ENCODE measurements around the gene GABRQ.

DNA sequence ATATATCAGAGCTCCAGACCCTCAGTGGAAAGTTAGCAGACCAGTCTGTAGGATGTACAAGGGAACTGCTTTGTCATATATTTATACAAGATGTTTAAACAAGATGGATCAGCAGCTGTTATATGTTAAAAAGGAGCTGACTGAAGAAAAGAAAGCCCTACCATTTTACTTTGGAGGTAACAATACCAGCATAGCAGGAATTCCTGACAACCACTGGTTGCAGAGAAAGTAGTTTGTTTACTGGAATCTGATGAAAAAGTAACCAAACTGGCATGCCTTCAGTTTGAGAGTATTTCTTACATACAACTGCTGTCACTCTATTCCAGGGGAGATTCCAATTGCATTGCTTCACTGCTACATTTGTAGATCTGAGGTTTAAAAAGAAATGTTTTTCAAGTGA lies 49.5 kb upstream of the GABRQ start:
- no peak for TF ChIP-seq NFRKB (IDR thresholded peaks at IDR 0.05)
- no peak for TF ChIP-seq NFE2L2 (IDR thresholded peaks at IDR 0.05; ENCODE audit: low read length)
- TF ChIP-seq, protein P1, sequence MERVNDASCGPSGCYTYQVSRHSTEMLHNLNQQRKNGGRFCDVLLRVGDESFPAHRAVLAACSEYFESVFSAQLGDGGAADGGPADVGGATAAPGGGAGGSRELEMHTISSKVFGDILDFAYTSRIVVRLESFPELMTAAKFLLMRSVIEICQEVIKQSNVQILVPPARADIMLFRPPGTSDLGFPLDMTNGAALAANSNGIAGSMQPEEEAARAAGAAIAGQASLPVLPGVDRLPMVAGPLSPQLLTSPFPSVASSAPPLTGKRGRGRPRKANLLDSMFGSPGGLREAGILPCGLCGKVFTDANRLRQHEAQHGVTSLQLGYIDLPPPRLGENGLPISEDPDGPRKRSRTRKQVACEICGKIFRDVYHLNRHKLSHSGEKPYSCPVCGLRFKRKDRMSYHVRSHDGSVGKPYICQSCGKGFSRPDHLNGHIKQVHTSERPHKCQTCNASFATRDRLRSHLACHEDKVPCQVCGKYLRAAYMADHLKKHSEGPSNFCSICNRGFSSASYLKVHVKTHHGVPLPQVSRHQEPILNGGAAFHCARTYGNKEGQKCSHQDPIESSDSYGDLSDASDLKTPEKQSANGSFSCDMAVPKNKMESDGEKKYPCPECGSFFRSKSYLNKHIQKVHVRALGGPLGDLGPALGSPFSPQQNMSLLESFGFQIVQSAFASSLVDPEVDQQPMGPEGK (CRISPR knock-in tag; IDR thresholded peaks at IDR 0.05), result no peak
- no peak for TF ChIP-seq ELF4 (CRISPR knock-in tag; IDR thresholded peaks at IDR 0.05; ENCODE audit: borderline replicate concordance)
- TF ChIP-seq SMARCC2 (IDR thresholded peaks at IDR 0.05), result no peak
- TF ChIP-seq NPAS2 (CRISPR knock-in tag; IDR thresholded peaks at IDR 0.05; ENCODE audit: borderline replicate concordance), result no peak
- TF ChIP-seq, protein P2, sequence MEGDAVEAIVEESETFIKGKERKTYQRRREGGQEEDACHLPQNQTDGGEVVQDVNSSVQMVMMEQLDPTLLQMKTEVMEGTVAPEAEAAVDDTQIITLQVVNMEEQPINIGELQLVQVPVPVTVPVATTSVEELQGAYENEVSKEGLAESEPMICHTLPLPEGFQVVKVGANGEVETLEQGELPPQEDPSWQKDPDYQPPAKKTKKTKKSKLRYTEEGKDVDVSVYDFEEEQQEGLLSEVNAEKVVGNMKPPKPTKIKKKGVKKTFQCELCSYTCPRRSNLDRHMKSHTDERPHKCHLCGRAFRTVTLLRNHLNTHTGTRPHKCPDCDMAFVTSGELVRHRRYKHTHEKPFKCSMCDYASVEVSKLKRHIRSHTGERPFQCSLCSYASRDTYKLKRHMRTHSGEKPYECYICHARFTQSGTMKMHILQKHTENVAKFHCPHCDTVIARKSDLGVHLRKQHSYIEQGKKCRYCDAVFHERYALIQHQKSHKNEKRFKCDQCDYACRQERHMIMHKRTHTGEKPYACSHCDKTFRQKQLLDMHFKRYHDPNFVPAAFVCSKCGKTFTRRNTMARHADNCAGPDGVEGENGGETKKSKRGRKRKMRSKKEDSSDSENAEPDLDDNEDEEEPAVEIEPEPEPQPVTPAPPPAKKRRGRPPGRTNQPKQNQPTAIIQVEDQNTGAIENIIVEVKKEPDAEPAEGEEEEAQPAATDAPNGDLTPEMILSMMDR (CRISPR knock-in tag; IDR thresholded peaks at IDR 0.05), result no peak
- TF ChIP-seq IRF2 (CRISPR knock-in tag; IDR thresholded peaks at IDR 0.05), result no peak
- TF ChIP-seq NR2C2 (CRISPR knock-in tag; IDR thresholded peaks at IDR 0.05; ENCODE audit: borderline replicate concordance), result no peak
